Hepatocyte (in vitro differentiated cells): ENCODE measurements around the gene RACGAP1.

Experiments
- EZH2 ChIP-seq: fragments of 200-600 bp; sonication (generic); IDR thresholded peaks from 2 replicates; pipeline ENCODE4 v1.6.1; 2016; ENCODE audit warnings: antibody characterized with exemption, mild to moderate bottlenecking, borderline replicate concordance
- TF ChIP-seq, protein P1 (sequence below): fragments of 200-600 bp; sonication (generic); IDR thresholded peaks from 2 replicates; pipeline ENCODE4 v1.5.1; 2016; ENCODE audit warnings: antibody characterized with exemption, mild to moderate bottlenecking; ENCODE audit not compliant: poor library complexity

DNA sequence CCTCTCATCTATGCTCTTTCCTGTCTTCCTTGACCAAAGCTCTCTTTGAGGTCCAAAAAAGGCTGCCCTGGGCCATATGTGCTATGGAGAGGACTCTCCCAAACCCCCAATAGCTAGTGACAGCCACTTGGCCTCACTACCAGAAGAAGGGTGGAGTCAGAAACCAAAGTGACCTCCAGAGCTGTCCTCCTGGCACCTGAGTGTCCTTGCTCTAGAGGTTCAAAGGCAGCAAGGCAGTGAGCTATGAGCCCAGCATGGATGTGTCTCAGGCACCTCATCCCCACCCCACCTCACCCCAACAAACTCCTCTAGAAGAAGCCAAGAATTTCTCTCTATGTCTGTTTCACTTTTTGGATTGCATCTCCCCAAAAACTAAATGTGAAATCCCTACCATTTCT, 67.7 kb downstream of the RACGAP1 start:
- TF ChIP-seq EZH2 = no peak
- TF ChIP-seq, protein P1, sequence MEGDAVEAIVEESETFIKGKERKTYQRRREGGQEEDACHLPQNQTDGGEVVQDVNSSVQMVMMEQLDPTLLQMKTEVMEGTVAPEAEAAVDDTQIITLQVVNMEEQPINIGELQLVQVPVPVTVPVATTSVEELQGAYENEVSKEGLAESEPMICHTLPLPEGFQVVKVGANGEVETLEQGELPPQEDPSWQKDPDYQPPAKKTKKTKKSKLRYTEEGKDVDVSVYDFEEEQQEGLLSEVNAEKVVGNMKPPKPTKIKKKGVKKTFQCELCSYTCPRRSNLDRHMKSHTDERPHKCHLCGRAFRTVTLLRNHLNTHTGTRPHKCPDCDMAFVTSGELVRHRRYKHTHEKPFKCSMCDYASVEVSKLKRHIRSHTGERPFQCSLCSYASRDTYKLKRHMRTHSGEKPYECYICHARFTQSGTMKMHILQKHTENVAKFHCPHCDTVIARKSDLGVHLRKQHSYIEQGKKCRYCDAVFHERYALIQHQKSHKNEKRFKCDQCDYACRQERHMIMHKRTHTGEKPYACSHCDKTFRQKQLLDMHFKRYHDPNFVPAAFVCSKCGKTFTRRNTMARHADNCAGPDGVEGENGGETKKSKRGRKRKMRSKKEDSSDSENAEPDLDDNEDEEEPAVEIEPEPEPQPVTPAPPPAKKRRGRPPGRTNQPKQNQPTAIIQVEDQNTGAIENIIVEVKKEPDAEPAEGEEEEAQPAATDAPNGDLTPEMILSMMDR = no peak
